GM04503 (cell line): Measurements from ENCODE around the gene APELA.
"Not testable (repeated sequence)": the region's sequence is repeated elsewhere in the genome, so short reads cannot be mapped to it uniquely, and the experiment has no call there.

Experiments
- DNase-seq: peaks from one replicate; pipeline ENCODE4 v3.0.0-alpha.2; 2012; ENCODE audit warnings: low read depth

The APELA gene

DNA sequence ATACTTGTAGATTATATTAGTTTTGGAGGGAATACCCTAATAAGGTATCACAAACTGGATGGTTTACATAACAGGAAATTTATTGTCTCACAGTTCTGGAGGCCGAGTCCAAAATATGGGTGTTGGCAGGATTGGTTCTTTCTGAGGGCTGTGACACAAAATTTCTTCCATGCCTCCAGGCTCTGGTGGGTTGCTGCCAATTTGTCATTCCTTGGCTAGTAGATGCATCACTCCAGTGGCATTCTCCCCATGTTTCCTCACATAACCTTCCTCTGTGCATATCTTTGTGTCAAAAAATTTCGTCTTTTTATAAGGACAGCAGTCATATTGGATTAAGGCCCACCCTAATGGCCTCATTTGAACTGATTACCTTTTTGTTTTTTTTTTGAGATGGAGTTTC is 49.3 kb downstream of the APELA start:
- DNase-seq = peak; percentile 80

DNA sequence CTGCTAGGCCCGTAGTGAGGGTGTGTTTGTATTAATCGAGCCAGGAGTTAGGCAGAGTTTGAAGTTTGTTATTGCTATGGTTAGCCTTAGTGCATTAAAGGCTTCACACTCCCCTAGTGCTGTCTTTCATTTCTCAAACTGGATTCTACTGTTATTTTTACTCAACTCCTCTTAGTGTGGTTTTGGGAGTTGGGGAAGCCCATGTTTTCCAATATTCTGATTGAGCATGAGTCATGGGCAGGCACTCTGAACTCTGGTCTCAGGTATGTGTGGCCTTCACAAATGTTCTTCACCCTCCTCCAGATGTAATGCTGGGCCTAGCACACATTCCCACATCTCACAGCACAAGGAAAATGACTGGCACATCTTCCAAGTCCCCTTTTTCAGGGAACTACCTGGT is 50.1 kb downstream of the APELA start:
- DNase-seq = not testable (repeated sequence)

DNA sequence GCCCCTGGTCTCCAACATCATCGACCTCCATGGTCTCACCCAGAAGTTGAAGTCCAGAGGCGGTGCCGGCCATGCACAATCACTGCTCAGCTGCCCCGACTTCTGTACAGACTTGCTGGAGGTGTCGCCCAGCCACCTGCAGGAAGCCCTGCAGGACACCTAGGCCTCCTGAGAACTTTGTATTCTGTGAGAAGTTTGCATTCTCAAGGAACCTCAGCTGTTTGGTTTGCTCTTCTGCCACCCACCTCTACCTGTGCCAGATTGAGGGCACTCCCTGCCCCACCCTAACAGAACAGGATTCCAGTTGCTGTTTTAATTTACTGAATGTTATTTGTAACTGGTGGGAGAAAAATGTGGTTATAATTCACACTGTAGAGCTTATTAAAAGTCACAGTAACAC is 53.7 kb downstream of the APELA start:
- DNase-seq = no peak

DNA sequence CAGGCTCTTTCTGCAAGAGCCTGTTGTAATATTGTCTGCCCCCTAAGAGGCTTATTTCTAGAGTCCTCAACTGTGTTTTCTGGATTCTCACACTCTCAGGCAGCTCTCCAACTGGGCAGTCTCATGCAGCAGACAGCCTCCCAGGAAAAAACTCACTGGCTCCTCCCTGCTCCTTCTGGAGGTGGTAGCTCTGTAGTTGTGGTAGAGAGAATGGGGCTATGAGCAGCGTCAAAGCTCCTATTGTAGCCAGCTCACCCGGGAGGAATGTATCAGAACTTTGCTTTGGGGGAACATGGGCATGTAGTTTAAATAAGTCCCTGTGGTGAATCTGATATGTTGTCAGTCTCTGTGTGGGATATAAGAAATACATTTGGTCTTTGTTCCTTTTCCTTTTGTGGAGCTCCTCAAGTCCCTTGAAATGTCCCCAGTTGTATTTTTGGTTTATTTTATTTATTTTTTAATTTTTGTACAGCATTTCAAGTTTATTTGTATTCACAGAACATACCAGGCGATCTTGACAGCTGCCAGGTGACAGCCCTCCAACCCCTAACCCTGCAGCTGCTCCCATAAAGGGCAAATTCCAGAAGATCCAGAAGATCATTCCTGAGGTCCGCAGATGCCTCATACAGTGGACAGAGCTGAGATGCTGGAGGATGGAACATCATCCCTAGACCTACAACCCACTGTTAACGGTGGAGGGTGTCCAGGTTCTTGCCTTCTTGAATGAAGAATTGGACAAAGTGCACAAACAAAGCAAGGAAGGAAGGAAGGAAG is 54.8 kb downstream of the APELA start:
- DNase-seq = no peak

DNA sequence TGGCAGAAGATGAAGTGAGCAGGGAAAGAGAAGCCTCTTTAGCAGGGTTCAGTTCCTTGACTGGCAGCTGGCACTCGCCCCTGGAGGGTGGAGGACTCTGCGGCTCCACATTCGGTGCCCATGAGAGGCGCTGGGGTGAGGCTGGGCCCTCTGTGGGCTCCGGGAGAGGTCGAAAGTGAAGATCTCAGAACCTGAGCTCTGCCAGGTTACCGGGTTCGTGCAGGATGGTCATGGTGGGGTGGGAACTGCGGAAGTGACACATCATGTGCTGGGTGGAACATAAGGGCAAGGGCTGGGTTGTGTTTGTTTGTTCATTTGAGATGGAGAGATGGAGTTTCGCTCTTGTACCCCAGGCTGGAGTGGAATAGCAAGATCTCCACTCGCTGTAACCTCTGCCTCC is 56.3 kb downstream of the APELA start:
- no peak for DNase-seq

DNA sequence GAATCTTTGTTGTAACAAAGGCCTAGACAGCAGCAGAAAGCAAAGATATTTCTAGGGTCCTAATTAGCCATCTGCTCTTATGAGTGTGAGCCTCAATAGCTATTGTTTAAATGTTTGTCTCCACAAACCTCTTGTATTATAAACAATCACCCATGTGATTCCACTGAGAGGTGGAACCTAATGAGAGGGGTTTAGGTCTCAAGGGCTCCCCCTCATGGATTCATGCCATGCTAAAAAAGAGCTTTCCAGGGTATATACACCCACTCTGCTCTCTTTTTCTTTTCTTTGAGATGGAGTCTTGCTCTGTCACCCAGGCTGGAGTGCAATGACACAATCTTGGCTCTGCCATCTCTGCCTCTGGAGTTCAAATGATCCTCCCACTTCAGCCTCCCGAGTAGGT is 58.4 kb downstream of the APELA start:
- no peak for DNase-seq

DNA sequence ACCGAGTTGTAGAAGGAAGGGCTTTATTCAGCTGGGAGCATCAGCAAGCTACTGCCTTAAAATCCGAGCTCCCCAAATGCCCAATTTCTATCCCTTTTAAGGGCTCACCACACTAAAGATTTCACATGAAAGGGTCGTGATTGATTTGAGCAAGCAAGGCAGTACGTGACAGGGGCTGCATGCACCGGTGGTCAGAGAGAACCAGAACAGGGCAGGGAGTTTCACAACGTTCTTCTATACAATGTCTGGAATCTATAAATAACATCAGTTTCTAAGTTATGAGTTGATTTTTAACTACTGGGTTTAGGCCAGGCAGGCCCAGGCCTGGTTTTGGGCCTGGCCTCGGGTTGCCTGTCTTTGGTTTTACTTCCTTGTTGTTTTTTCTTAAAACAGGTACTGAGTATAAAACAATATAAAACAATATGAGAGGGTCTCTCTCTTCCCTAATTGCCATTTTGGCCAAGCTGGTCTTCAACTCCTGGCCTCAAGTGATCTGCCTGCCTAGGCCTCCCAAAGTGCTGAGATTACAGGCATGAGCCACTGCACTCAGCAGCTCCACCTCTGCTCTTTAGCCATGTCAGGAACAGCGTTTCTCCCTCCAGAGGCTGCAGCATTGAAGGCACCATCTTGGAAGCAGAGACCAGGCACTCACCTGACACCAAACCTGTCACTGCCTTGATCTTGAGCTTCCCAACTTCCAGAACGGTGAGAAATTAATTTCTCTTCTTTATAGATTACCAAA is 59.1 kb downstream of the APELA start:
- not testable (repeated sequence) for DNase-seq

DNA sequence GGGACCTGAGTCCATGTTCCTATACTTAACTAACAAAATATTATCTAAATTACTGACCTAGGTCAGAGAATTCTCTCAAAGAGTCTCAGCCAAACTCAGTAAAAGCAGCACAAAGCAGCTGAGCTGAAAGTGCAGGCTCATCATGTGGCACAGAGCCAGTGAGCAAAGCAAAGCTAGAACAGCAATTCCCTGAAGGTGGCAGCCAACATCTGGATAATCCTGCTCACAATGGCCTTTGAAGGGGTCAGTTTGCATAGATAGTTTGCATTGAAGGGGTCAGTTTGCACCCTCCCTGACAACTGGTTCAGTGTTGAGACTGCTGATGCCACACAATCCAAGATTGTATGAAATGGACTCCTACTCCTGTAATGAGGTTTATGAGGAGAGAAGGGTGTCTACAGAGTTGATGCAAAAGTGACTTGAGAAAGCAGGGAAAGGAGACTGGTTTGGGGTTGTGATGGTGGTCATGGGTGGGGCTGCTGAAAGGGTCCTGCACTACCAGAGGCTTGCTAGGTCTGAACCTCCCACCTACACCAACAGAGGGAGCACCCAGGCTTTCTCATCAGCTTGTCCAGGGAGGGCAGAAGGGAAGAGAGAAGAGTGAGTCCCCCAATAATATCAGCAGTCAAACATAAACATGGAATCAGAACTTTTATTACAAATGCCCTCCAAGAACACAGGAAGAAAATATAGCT is 60.7 kb downstream of the APELA start:
- DNase-seq = no peak

DNA sequence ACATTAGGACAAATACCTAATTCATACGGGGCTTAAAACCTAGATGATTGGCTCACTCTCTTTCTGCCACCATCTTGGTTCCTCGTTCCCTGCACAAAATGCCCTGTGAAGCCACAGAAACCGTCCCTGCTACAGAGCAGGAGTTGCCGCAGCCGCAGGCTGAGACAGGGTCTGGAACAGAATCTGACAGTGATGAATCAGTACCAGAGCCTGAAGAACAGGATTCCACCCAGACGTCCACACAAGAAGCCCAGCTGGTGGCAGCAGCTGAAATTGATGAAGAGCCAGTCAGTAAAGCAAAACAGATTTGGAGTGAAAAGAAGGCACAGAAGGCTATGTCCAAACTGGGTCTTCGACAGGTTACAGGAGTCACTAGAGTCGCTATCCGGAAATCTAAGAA is 66.2 kb downstream of the APELA start:
- no peak for DNase-seq

DNA sequence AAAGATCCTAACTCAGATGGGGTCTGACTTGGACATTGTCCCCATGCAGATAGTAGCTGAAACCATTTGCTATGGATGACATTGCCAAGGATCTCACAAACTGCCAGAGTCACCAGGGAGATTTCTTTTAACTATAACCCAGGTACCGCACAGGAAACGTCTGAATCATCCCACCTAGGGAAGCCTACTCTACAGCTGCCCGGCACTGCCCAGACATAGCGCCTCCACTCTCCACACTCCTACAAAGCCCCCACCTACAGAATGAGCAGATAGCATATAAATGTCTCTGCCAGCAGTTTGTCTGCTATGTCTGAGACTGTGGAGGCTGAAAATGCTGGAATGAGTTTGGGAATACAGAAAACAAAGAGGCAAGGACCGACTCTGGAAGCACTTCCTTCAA is 68.2 kb downstream of the APELA start:
- DNase-seq = no peak

DNA sequence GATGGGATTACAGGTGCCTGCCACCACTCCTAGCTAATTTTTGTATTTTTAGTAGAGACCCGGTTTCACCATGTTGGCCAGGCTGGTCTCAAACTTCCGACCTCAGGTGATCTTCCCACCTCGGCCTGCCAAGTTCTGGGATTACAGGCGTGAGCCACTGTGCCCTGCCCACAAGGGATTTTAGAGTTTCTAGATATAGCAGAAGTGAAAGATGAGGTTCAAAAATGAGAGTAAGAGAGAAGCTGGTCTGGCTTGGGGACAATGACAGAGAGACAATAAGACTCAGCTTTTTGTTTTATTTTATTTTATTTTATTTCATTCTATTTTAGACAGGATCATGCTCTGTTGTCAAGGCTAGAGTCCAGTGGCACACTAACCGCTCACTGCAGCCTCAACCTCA is 69.8 kb downstream of the APELA start:
- DNase-seq = no peak
